ENCODE measurements around the gene PLCB2.
A peak's percentile ranks its signal among the peaks of the same experiment; 100 is the strongest.

The PLCB2 gene

GRCh38 chr15:40255033-40255432, 52.7 kb downstream of the PLCB2 start:
- TF ChIP-seq, protein P1, sequence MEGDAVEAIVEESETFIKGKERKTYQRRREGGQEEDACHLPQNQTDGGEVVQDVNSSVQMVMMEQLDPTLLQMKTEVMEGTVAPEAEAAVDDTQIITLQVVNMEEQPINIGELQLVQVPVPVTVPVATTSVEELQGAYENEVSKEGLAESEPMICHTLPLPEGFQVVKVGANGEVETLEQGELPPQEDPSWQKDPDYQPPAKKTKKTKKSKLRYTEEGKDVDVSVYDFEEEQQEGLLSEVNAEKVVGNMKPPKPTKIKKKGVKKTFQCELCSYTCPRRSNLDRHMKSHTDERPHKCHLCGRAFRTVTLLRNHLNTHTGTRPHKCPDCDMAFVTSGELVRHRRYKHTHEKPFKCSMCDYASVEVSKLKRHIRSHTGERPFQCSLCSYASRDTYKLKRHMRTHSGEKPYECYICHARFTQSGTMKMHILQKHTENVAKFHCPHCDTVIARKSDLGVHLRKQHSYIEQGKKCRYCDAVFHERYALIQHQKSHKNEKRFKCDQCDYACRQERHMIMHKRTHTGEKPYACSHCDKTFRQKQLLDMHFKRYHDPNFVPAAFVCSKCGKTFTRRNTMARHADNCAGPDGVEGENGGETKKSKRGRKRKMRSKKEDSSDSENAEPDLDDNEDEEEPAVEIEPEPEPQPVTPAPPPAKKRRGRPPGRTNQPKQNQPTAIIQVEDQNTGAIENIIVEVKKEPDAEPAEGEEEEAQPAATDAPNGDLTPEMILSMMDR (IDR thresholded peaks at IDR 0.05; ENCODE audit: low read depth, low read length, missing control alignments): no peak
- no peak overlapping the region for H3K4me3 ChIP-seq (replicated peaks; ENCODE audit: low read depth, low read length)
- no peak for DNase-seq (ENCODE audit: extremely low read depth, low read depth)

- DNase-seq (ENCODE audit: extremely low read depth, low read depth): no peak
- no peak overlapping the region for H3K4me3 ChIP-seq (replicated peaks; ENCODE audit: low read depth, low read length)
- TF ChIP-seq, protein P1 (IDR thresholded peaks at IDR 0.05; ENCODE audit: low read depth, low read length, missing control alignments): no peak
These were observed 53.3 kb downstream of the PLCB2 start for GRCh38 chr15:40254452-40254851.

GRCh38 chr15:40253167-40253790, 54.5 kb downstream of the PLCB2 start:
- H3K4me3 ChIP-seq (replicated peaks; ENCODE audit: low read depth, low read length): peak overlapping the region; percentile 32
- DNase-seq (ENCODE audit: extremely low read depth, low read depth): no peak
- TF ChIP-seq, protein P1 (IDR thresholded peaks at IDR 0.05; ENCODE audit: low read depth, low read length, missing control alignments): no peak

- no peak for DNase-seq (ENCODE audit: extremely low read depth, low read depth)
- peak overlapping the region; percentile 32 for H3K4me3 ChIP-seq (replicated peaks; ENCODE audit: low read depth, low read length)
- TF ChIP-seq, protein P1 (IDR thresholded peaks at IDR 0.05; ENCODE audit: low read depth, low read length, missing control alignments): no peak
These were observed 55.1 kb downstream of the PLCB2 start for GRCh38 chr15:40252438-40253166.

GRCh38 chr15:40252141-40252437, 55.6 kb downstream of the PLCB2 start:
- TF ChIP-seq, protein P1 (IDR thresholded peaks at IDR 0.05; ENCODE audit: low read depth, low read length, missing control alignments): no peak
- H3K4me3 ChIP-seq (replicated peaks; ENCODE audit: low read depth, low read length): no peak overlapping the region
- DNase-seq (ENCODE audit: extremely low read depth, low read depth): no peak

DNA sequence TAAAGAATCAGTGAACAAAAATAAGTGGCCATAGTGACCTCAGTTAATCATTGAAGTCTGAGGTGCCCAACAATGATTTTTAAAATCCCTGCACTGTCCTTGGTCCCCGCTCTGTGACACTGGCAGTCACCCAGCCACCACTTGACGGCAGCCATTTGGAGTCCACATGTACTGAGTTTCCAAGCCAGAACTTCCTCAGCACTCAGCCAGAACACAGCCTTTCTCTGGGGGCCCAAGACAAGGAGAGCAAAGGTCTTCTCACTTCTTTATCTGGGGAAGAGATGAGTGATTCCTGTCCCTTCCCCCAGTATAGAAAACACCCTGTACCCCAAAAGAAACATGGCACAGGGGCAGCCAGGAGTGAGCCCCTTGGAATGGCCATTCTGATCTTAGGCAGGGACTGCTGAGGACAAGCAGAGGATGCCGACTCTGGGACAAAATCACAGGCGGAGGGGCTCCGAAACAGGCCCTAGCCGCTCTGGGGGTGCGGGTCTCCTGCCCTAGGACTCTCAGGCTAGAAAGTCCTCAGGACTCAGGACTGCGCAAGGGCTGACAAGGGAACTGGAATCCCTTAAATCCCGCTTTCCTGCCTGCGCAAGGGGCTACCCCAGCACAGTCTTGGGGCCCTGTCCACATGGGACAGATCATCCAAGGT, 56.1 kb downstream of the PLCB2 start:
- no peak for DNase-seq (ENCODE audit: extremely low read depth, low read depth)
- TF ChIP-seq, protein P1 (IDR thresholded peaks at IDR 0.05; ENCODE audit: low read depth, low read length, missing control alignments): no peak
- no peak overlapping the region for H3K4me3 ChIP-seq (replicated peaks; ENCODE audit: low read depth, low read length)

Measured in HFF-Myc (cell line).